ENCODE measurements around the gene PEX5L. TPM values are rescaled to one million over a fixed set of nuclear protein-coding genes. Genes with fewer than 3 reads are reported as not detected.

The PEX5L gene
- total RNA-seq, 1 donor from 2014 or later = not detected

GRCh38 chr3:180048840-180049239 lies 12.1 kb upstream of the PEX5L start:
- intact Hi-C loops (cut with micrococcal nuclease) = no loop called here
- Mint-ChIP-seq H3K36me3 (ENCODE audit: low read depth) (no peaks in the 10 kb centered on the region), H3K27me3 (no peaks in the 10 kb centered on the region), H3K4me1 (no peaks in the 10 kb centered on the region), H3K9me3 (no peaks in the 10 kb centered on the region), H3K27ac (no peak overlapping the region), H3K4me3 (no peak overlapping the region)
- ATAC-seq (ENCODE audit: low read depth) (no peak), DNase-seq (no peak)
- ChIA-PET CTCF (no interaction called here), POLR2A (no interaction called here)
- no peak for TF ChIP-seq CTCF (IDR thresholded peaks at IDR 0.05)

DNA sequence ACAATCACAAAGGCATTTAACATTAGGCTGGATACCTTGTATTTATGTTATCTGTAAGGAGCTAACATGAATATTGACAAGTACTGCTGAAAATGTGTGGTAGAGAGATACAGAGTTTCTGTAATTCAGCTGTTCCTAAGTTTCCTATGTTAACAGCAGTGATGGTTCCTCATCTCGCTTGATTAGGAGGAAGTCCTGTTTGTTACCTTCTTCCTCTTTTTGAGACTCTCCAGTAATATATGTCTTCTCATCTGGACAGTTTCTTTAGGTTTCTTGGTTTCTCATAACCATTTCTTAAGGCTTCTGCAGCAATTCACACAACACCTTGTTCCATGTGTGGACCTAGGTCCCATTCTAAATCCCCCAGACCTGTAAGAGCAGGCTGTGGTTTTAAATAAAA lies 11.4 kb upstream of the PEX5L start:
- no peaks in the 10 kb centered on the region for H3K36me3 Mint-ChIP-seq (ENCODE audit: low read depth)
- intact Hi-C loops (cut with micrococcal nuclease) = no loop called here
- H3K4me1 Mint-ChIP-seq = no peaks in the 10 kb centered on the region
- H3K27ac Mint-ChIP-seq = no peak overlapping the region
- ATAC-seq (ENCODE audit: low read depth) (no peak), DNase-seq (no peak)
- POLR2A ChIA-PET = no interaction called here
- CTCF ChIA-PET = no interaction called here
- H3K4me3 Mint-ChIP-seq = no peak overlapping the region
- no peaks in the 10 kb centered on the region for H3K27me3 Mint-ChIP-seq
- no peaks in the 10 kb centered on the region for H3K9me3 Mint-ChIP-seq
- TF ChIP-seq CTCF (IDR thresholded peaks at IDR 0.05) = no peak

DNA sequence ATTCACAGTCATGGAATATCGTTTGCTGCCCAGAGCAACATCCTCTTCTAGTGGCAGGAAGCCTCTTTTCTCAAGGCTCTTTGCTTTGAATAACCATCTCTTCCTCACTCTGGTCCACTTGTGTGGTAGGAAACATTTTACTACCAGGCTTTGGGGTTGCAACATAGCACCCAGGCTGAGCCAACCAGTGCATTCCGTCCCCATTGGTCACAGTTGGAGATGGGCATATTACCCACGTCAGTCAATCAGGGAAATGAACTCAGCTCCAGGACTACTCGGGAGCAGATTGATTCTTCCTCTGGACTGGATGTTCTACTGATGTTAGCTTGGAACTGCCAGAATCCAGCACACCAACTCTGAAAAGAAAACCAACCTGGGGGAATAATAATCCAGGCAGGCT lies 4.2 kb upstream of the PEX5L start:
- no peaks in the 10 kb centered on the region for H3K9me3 Mint-ChIP-seq
- peaks cover 10% of the 10 kb centered on the region for H3K4me1 Mint-ChIP-seq
- ATAC-seq (ENCODE audit: low read depth) = no peak
- peaks cover 23% of the 10 kb centered on the region for H3K27me3 Mint-ChIP-seq
- intact Hi-C loops (cut with micrococcal nuclease) = no loop called here
- H3K4me3 Mint-ChIP-seq = no peak overlapping the region
- no peak for DNase-seq
- no peak overlapping the region for H3K27ac Mint-ChIP-seq
- ChIA-PET CTCF (no interaction called here), POLR2A (no interaction called here)
- TF ChIP-seq CTCF (IDR thresholded peaks at IDR 0.05) = no peak
- H3K36me3 Mint-ChIP-seq (ENCODE audit: low read depth) = no peaks in the 10 kb centered on the region

DNA sequence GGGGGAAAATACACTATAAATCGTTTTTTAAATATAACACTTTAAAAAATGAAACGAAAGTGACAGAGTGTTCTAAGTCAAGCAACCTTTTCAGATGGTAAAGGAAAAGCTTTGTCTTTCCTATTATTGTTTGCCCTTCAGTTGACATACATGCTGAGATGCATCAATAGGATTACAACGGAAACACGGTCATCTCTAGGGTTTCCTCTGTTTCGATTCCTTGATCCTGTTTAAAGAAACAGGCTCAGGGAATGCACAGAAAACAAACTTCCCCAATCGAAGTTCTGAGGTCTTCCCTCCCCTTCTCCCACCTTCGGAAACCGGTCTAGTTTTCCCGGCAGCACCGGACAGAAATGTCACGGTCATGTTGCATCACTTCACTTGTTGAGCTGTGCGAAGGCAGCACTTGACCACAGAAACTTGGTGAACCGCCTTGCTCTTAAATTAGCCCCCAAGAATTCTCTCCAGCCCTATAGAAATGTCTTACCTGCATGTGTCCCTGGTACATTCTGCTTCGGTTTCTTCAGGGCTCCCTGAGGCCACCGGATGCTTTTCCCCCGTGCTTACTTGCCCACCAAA lies 556 bp downstream of the PEX5L start:
- H3K36me3 Mint-ChIP-seq (ENCODE audit: low read depth) = no peaks in the 10 kb centered on the region
- no peaks in the 10 kb centered on the region for H3K9me3 Mint-ChIP-seq
- no peak for TF ChIP-seq CTCF (IDR thresholded peaks at IDR 0.05)
- no peak overlapping the region for H3K27ac Mint-ChIP-seq
- H3K4me1 Mint-ChIP-seq = peaks cover 14% of the 10 kb centered on the region
- H3K27me3 Mint-ChIP-seq = peaks cover 42% of the 10 kb centered on the region
- intact Hi-C loops (cut with micrococcal nuclease) = no loop called here
- ChIA-PET CTCF (no interaction called here), POLR2A (no interaction called here)
- ATAC-seq (ENCODE audit: low read depth) = no peak
- H3K4me3 Mint-ChIP-seq = peak overlapping the region; percentile 33
- no peak for DNase-seq

DNA sequence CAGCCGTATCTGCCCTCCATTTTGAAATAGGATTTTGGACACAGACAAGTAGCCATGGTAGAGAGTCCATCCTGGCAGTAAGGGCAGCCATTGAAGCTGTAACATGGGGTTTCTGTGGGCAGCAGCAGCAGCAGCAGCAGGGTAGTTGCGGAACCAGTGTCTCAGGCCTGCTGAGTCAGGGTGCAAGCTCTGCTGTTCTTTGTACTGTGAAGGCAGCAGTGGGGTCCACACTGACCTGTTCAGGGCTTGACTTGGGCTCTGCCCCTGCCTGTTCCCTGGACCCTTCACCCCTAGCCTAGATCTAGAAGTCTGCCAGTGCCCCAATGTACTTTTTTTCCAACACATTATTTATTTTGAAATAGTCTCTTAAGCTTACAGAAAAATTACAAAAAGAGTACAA lies 9.7 kb downstream of the PEX5L start:
- no peak for DNase-seq
- H3K4me3 Mint-ChIP-seq = no peak overlapping the region
- no peak for TF ChIP-seq CTCF (IDR thresholded peaks at IDR 0.05)
- no peak for ATAC-seq (ENCODE audit: low read depth)
- peaks cover under 1% of the 10 kb centered on the region for H3K27me3 Mint-ChIP-seq
- ChIA-PET CTCF (no interaction called here), POLR2A (no interaction called here)
- H3K27ac Mint-ChIP-seq = no peak overlapping the region
- H3K4me1 Mint-ChIP-seq = no peaks in the 10 kb centered on the region
- intact Hi-C loops (cut with micrococcal nuclease) = no loop called here
- no peaks in the 10 kb centered on the region for H3K36me3 Mint-ChIP-seq (ENCODE audit: low read depth)
- H3K9me3 Mint-ChIP-seq = no peaks in the 10 kb centered on the region
